GM21528 (cell line): ENCODE data around the gene LSM14A.

Experiments used
- ATAC-seq: cut with Tn5 transposase; IDR thresholded peaks from one replicate; pipeline ENCODE4 v1.9.1; 2021; ENCODE audit warnings: mild to moderate bottlenecking, moderate library complexity; ENCODE audit not compliant: unreplicated experiment, low FRiP score

LSM14A gene

GRCh38 chr19:34275705-34276104 lies 103.4 kb downstream of the LSM14A start:
- ATAC-seq, result no peak

- ATAC-seq, result no peak
Measured at GRCh38 chr19:34276614-34277013, 104.3 kb downstream of the LSM14A start.

DNA sequence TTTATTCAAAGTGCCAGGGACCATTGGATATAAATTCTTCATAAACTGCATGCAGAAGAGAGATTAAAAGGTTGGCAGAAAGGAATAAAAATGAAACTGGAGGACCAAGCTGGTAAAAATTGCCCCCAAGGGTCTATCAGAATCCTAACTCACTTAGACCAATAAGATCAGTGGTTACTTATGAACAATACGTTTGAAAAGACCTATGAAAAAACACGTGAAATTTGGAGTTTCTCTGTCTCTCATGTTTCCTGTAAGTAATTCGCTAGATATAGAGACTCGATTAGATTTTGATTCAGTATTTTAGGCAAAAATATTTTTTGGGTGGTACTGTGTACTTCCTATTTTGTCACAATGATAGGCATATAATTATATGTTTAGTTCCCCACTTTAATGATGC lies 104.9 kb downstream of the LSM14A start:
- ATAC-seq, result no peak

DNA sequence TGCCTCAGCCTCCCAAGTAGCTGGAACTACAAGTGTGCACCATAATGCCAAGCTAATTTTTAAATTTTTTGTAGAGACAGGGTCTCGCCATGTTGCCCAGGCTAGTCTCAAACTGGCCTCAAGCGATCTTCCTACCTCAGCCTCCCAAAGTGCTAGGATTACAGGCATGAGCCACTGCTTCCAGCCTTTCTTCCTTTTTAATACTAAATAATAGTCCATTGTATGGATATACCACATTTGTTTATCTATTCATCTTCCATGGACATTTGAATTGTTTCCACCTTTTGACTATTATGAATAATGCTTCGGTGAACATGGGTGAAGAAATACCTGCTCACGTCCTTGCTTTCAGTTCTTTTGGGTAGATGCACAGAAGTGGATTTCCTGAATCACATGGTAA lies 106.5 kb downstream of the LSM14A start:
- ATAC-seq, result no peak
